Fibroblast of lung (primary cell): Measurements from ENCODE around the gene WDR31.

Experiments
- CTCF ChIP-seq, 2 donors: IDR thresholded peaks in 1 of 2; conservative IDR thresholded peaks in 1 of 2; 1 replicate in 1 of 2; 2 replicates in 1 of 2; pipeline ENCODE4 v1.5.1; 2011 to 2012; ENCODE audit warnings: low read length in 2 of 2, control low read depth in 1 of 2, inconsistent platforms in 1 of 2, low read depth in 1 of 2, mild to moderate bottlenecking in 1 of 2
- EZH2 ChIP-seq: IDR thresholded peaks from 2 replicates; pipeline ENCODE4 v1.5.1; 2012; ENCODE audit warnings: low read length, control low read depth, mild to moderate bottlenecking; ENCODE audit errors: missing control alignments

- TF ChIP-seq CTCF (conservative IDR thresholded peaks at IDR 0.05 in 1 of 2, IDR thresholded peaks at IDR 0.05 in 1 of 2; ENCODE audit: low read depth in 1 of 2, low read length in 2 of 2) (no peak), EZH2 (no peak)
These were observed 1.8 kb upstream of the WDR31 start for GRCh38 chr9:113341712-113342410.
